ENCODE results near the gene MFAP3L.

The MFAP3L gene

DNA sequence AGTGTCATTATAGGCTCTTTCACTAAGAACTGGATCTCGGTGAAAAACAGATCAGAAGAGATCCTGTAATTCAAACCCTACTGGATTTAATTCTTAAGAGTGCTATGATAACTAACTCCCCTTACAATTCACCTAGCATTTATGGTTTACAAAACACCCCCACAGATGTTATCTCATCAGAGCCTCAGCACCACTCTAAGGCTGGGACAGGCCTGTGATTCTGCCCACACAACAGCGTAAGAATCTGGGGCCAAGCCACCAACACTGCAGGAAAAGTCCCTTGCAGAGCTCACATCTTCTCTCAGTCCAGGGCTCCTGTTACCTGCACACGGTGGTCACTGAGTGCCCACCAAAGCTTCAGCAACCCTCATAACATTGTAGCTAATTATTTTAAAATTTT is 8.9 kb downstream of the MFAP3L start:
- no peak for DNase-seq

DNA sequence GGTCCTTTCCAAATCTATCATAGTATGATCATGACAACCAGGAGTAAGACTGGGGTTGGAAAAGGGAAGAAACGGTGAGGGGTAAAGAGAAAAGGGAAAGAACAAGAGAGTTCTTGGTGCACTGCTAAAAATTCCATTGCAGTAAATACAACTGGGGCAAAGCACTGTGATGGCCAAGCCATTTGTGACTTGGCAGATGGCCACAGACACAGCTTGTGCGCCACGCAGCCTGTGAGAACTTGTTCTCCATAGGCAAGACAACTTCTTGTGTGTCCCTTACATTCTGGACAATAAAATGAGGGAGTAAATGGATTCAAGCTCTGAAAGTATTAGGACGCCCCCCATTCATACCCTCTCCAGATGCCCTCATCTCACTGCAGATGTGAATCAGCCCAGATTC is 10.9 kb downstream of the MFAP3L start:
- no peak for DNase-seq

- no peak for DNase-seq
These were observed 11.7 kb downstream of the MFAP3L start for GRCh38 chr4:170014359-170015011.

DNA sequence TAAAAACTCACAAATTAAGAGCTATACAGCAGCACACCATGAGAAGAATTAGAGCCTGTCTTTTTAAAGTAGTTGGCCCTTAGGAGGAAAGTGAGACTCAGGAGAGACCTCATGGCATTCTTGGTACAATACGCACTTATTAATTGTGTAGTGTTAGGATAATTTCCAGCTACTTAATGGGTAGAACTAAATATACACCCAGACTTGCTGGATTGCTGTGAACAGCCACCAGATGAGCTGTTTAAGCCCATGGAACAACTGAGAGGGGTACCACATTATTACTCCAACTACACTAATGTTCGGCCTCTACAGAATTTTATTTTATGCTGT is 13.6 kb downstream of the MFAP3L start:
- no peak for DNase-seq

DNA sequence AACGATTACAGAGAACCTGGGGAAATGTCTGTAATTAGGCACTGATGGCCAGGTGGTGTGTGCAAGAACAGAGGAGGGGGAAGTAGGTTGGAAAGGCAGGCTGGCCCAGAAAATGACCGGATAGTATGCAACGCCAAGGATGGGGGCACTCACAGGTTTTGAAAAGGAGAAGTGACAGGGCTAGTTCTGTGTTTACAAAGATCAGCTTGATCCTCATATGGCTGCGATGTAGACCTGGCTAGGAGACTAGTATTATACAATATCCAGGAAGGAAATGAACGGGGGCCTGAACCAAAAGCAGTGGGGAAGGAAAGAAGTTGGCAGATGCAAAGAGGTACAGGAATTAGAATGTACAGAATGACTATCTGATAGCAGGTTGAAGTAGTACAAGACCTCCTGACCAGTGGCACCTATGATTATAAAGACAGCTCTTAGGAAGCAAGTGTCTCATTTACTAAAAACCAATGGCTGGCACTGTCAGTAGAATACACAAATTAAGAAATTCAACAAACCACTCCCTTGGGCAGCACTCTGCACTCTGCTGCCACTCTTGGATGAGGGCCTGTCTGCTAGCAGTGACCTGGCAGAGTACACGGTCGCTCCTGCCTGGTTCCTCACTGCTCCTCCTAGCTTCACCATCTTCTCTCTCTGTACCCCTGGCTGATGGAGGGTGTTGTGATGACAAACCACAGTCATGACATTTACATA is 14.1 kb downstream of the MFAP3L start:
- no peak for DNase-seq

DNA sequence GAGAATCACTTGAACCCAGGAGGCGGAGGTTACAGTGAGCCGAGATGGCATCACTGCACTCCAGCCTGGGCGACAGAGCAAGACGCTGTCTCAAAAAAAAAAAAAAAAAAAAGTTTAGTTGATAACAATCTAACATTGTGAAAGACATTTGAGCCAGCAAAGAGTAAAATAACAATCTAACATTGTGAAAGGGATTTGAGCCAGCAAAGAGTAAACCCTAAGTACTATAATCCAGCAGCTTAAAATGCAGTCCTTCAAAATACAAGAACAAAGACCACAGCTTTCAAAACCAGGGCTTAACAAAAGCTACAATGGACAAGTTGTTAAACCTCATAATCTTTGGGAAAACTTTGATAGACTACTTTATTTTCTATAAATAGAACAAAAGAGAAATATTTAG is 16.9 kb downstream of the MFAP3L start:
- DNase-seq = no peak

- no peak for DNase-seq
These were observed 17.4 kb downstream of the MFAP3L start for GRCh38 chr4:170008801-170009200.

- DNase-seq = no peak
These were observed 17.8 kb downstream of the MFAP3L start for GRCh38 chr4:170008371-170008770.

DNA sequence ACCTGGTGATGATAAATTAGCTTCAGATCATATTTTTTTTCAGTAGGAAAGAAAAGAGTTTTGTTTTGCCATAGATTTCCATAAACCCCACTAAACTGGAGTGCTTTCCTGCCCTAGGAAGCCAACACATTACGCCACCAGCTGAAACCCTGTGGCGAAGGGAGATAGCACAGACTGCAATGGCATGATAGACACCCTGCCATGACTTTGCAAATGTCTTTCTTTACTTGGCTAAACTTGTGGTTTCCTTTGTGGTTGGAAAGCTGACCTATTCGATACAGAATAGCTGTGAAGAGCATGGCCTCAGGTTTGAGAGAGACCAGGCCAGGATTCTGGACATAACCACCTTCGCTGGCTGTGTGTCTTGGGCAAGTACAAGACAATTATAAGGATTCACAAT is 19.1 kb downstream of the MFAP3L start:
- DNase-seq = no peak

DNA sequence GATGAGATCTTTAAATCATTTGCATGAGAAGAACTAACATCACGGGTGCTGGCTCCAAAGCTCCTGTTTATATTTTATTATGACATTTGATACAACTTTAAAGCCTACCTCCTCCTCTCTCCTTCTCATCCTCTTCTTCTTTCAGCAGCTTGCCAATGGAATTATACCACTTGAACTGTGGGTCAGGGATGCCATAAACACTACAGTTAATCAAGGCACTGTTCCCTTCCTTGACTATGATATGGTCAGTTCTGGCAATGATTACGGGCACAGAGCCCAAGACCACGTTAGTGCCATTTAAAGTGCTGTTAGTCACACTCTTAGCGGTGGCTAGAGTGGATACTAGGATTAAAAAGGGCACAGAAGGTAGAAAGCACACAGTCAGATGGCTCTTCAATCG is 20.7 kb downstream of the MFAP3L start:
- DNase-seq = no peak

GRCh38 chr4:170004651-170005295 is 21.4 kb downstream of the MFAP3L start:
- DNase-seq = no peak

DNA sequence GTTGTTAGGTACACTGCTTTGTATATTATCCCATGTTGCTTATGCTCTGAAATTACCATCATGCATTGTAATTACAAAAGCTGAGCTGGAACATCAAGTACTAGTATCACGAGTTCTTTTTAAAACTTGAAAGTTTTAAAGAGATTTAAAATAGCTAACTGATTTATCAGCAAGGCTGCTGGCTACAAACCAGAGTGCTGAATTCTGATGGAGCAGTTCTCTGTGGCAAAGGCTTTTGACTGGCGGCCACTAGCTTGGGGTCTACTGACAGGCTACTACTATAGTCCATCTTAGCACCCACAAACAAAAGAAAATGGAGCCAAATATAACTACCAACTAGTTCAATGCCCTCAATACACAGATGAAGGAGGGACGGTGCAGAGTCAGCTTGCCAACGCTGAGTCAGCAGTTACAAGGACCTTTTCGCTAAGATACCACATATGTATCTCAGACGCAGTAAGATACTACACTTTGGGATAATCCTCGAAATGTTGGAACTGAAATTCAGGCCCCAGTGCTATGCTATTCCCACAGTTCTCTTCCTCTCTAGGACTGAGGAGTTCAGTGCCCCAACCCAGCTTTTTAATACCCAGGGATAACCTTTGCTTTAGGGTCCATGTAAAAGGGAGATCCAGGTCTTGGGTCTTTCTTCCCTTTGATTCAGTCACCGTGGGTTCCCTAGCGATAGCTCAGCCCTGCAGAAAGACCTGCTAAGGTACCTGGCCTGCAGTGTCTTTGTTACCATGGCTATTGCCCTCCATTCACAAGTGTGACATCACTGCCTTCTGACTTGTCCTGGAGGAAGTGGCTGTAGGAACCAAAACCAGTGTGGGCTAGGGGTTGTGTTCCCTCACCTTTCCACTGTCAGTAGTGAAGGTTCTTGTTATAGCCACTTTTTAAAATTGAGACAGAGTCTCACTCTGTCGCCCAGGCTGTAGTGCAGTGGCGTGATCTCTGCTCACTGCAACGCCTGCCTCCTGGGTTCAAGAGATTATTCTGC is 22.8 kb downstream of the MFAP3L start:
- DNase-seq = no peak

DNA sequence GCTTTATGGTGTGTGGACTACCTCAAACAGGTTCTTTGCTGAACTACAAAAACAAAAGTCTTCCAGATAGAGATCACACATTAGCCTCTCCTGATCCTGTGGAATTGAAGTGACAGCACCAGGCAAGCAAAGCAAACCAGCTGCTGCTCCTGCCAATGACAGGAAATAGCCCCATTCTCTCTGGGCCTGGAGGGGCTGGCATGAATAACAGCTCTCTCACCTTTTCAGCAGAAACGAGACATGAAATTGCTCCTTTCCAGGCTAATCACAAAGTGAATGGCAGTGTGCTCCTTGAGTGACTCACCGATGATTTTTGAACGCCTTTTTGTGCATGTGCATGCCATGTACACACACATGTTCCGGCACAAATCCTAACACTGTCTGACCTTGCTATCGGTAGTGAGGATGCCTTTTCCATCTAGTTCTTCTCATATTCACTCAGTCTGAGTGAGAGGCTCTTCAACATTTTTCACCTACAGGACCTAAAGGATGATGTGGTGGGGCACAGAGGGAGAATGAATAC is 24.4 kb downstream of the MFAP3L start:
- no peak for DNase-seq

- no peak for DNase-seq
These were observed 25.0 kb downstream of the MFAP3L start for GRCh38 chr4:170001011-170001744.

- DNase-seq = no peak
These were observed 26.3 kb downstream of the MFAP3L start for GRCh38 chr4:169999923-170000322.

- DNase-seq = no peak
These were observed 27.2 kb downstream of the MFAP3L start for GRCh38 chr4:169998981-169999380.

GRCh38 chr4:169996379-169997240 is 29.6 kb downstream of the MFAP3L start:
- no peak for DNase-seq

GRCh38 chr4:169993531-169993930 is 32.7 kb downstream of the MFAP3L start:
- no peak for DNase-seq

DNA sequence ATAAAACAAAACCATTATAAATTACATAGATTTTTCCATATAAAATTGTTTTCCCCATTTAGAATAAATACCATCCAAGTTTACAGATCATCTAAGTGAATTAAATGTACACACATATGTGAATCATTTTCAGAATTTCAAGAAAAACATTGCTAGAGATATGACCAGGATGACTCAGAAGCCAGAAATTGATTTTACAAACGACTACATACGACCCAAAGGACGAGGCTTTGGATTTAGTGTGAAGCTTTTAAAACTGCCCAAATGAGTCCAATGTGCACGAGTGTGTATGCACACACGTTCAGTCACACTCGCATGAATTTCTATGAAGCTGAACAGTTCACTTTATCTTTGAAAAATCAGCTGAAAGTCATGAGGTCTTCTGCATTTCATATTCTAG is 37.9 kb downstream of the MFAP3L start:
- no peak for DNase-seq

GRCh38 chr4:169987327-169988228 is 38.6 kb downstream of the MFAP3L start:
- DNase-seq = no peak
